Neural cell (in vitro differentiated cells): ENCODE measurements around the gene PTCH1. TPM values are rescaled to one million over a fixed set of nuclear protein-coding genes. Genes with fewer than 3 reads are reported as not detected.

ENCODE experiments used
- H2AFZ ChIP-seq: fragments of 200-600, 300-800 bp; sonication (generic), shearing (Covaris generic); 2 replicates; pipeline ENCODE4 v1.6.0; 2014; ENCODE audit warnings: low read depth, mild to moderate bottlenecking, antibody characterized with exemption, low read length, moderate library complexity
- H3F3A ChIP-seq: fragments of 200-600 bp; shearing (Covaris generic); 2 replicates; pipeline ENCODE4 v1.6.1; 2016; ENCODE audit warnings: mild to moderate bottlenecking, moderate library complexity, mixed read lengths, antibody characterized with exemption, low read length; ENCODE audit not compliant: insufficient read depth, poor library complexity, severe bottlenecking
- H3K27ac ChIP-seq: fragments of 200-600, 300-800 bp; sonication (generic), shearing (Covaris generic); 2 replicates; pipeline ENCODE4 v1.5.1; 2014; ENCODE audit warnings: mild to moderate bottlenecking, low read length, moderate library complexity
- H3K27me3 ChIP-seq: fragments of 300-800, 200-600 bp; sonication (generic), shearing (Covaris generic); 2 replicates; pipeline ENCODE4 v1.6.0; 2014; ENCODE audit warnings: mild to moderate bottlenecking, low read depth, low read length, moderate library complexity; ENCODE audit not compliant: insufficient read depth
- H3K36me3 ChIP-seq: fragments of 300-800, 200-600 bp; sonication (generic), shearing (Covaris generic); 2 replicates; pipeline ENCODE4 v1.5.1; 2014; ENCODE audit warnings: mild to moderate bottlenecking, antibody characterized with exemption, low read length, moderate library complexity; ENCODE audit not compliant: insufficient read depth
- H3K4me2 ChIP-seq: fragments of 300-800, 200-600 bp; sonication (generic), shearing (Covaris generic); 2 replicates; pipeline ENCODE4 v1.6.0; 2014; ENCODE audit warnings: mild to moderate bottlenecking, low read length
- H3K4me3 ChIP-seq: fragments of 300-800, 200-600 bp; sonication (generic), shearing (Covaris generic); 2 replicates; pipeline ENCODE4 v1.5.1; 2014; ENCODE audit warnings: mild to moderate bottlenecking, low read length, moderate library complexity
- H3K79me2 ChIP-seq: fragments of 200-600 bp; shearing (Covaris generic); replicated peaks from 2 replicates; pipeline ENCODE4 v1.6.0; 2014; ENCODE audit warnings: mild to moderate bottlenecking, low read length, moderate library complexity; ENCODE audit not compliant: insufficient read depth
- H3K9ac ChIP-seq: fragments of 300-800, 200-600 bp; sonication (generic), shearing (Covaris generic); 2 replicates; pipeline ENCODE4 v1.6.1; 2016; ENCODE audit warnings: mild to moderate bottlenecking, low read length, mixed read lengths
- H3K9me2 ChIP-seq: fragments of 200-600 bp; shearing (Covaris generic); 2 replicates; pipeline ENCODE4 v1.6.1; 2016; ENCODE audit warnings: mild to moderate bottlenecking, low read length, mixed read lengths; ENCODE audit not compliant: insufficient read depth
- H3K9me3 ChIP-seq: fragments of 200-600, 300-800 bp; sonication (generic), shearing (Covaris generic); 2 replicates; pipeline ENCODE4 v1.6.1; 2016; ENCODE audit warnings: mild to moderate bottlenecking, mixed run types, low read length, moderate library complexity, mixed read lengths
- H4K20me1 ChIP-seq: fragments of 200-600 bp; shearing (Covaris generic); 2 replicates; pipeline ENCODE4 v1.6.1; 2016; ENCODE audit warnings: mild to moderate bottlenecking, mixed run types; ENCODE audit not compliant: insufficient read depth
- EP300 ChIP-seq: fragments of 450-650 bp; conservative IDR thresholded peaks from 2 replicates; pipeline ENCODE4 v1.6.1; 2014; ENCODE audit warnings: antibody characterized with exemption, mild to moderate bottlenecking, moderate library complexity; ENCODE audit not compliant: poor library complexity, severe bottlenecking
- EZH2 ChIP-seq: fragments of 200-600, 300-800 bp; shearing (Covaris generic), sonication (generic); IDR thresholded peaks from 2 replicates; pipeline ENCODE4 v1.6.1; 2014; ENCODE audit warnings: antibody characterized with exemption, low read length, borderline replicate concordance, mild to moderate bottlenecking; ENCODE audit not compliant: insufficient read depth, poor library complexity, severe bottlenecking
- MXI1 ChIP-seq: fragments of 450-650 bp; conservative IDR thresholded peaks from 2 replicates; pipeline ENCODE4 v1.6.1; 2014; ENCODE audit warnings: antibody characterized with exemption, mild to moderate bottlenecking; ENCODE audit not compliant: poor library complexity, severe bottlenecking
- POLR2AphosphoS5 ChIP-seq: IDR thresholded peaks from 2 replicates; pipeline ENCODE4 v1.6.1; 2012
- RAD21 ChIP-seq: fragments of 450-650 bp; conservative IDR thresholded peaks from 2 replicates; pipeline ENCODE4 v1.6.1; 2014; ENCODE audit warnings: antibody characterized with exemption, mild to moderate bottlenecking, moderate library complexity
- SMC3 ChIP-seq: fragments of 450-650 bp; conservative IDR thresholded peaks from 2 replicates; pipeline ENCODE4 v1.6.1; 2014; ENCODE audit warnings: antibody characterized with exemption, mild to moderate bottlenecking, moderate library complexity; ENCODE audit not compliant: poor library complexity
- TAF1 ChIP-seq: IDR thresholded peaks from 2 replicates; pipeline ENCODE4 v1.6.1; 2012; ENCODE audit warnings: low read depth
- polyA plus RNA-seq: library from polyadenylated mRNA; depleted of rRNA; stranded (reverse); fragments of >200 nt; gene quantifications from 2 replicates; pipeline ENCODE4 v1.2.3, GENCODE V29; 2014
- TF ChIP-seq, protein P1 (sequence below): fragments of 450-650 bp; IDR thresholded peaks from 2 replicates; pipeline ENCODE4 v1.5.1; 2014; ENCODE audit warnings: antibody characterized with exemption, mild to moderate bottlenecking, moderate library complexity; ENCODE audit not compliant: poor library complexity, severe bottlenecking
- TF ChIP-seq, protein P2 (sequence below): IDR thresholded peaks from 2 replicates; pipeline ENCODE4 v1.6.1; 2012; ENCODE audit warnings: borderline replicate concordance

The PTCH1 gene
- polyA plus RNA-seq, 1 donor from 2014 or later: 15.6 TPM

DNA sequence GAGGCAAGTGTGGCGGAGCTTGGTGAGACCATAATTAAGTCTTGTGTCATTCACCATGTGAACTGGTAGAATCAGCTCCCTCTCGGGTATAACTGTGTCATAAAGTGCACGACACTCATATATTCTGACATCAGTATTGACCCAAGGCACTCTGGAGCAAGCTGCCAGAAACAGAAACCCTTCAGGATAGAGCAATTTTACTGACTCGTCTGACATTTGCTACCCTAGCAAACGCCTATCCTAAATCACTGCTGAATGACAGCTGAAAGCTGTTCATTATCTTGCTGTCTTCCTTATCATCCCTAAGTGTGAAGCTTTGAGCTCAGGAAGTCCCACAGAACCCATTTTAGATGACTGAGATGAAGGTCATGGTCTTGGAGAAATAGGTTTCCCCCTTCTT is 27.8 kb downstream of the PTCH1 start:
- peak; percentile 98 for TF ChIP-seq EP300
- TF ChIP-seq, protein P1, sequence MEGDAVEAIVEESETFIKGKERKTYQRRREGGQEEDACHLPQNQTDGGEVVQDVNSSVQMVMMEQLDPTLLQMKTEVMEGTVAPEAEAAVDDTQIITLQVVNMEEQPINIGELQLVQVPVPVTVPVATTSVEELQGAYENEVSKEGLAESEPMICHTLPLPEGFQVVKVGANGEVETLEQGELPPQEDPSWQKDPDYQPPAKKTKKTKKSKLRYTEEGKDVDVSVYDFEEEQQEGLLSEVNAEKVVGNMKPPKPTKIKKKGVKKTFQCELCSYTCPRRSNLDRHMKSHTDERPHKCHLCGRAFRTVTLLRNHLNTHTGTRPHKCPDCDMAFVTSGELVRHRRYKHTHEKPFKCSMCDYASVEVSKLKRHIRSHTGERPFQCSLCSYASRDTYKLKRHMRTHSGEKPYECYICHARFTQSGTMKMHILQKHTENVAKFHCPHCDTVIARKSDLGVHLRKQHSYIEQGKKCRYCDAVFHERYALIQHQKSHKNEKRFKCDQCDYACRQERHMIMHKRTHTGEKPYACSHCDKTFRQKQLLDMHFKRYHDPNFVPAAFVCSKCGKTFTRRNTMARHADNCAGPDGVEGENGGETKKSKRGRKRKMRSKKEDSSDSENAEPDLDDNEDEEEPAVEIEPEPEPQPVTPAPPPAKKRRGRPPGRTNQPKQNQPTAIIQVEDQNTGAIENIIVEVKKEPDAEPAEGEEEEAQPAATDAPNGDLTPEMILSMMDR: no peak
- no peak for TF ChIP-seq MXI1
- TF ChIP-seq TAF1: no peak
- peak; percentile 27 for TF ChIP-seq SMC3
- TF ChIP-seq, protein P2, sequence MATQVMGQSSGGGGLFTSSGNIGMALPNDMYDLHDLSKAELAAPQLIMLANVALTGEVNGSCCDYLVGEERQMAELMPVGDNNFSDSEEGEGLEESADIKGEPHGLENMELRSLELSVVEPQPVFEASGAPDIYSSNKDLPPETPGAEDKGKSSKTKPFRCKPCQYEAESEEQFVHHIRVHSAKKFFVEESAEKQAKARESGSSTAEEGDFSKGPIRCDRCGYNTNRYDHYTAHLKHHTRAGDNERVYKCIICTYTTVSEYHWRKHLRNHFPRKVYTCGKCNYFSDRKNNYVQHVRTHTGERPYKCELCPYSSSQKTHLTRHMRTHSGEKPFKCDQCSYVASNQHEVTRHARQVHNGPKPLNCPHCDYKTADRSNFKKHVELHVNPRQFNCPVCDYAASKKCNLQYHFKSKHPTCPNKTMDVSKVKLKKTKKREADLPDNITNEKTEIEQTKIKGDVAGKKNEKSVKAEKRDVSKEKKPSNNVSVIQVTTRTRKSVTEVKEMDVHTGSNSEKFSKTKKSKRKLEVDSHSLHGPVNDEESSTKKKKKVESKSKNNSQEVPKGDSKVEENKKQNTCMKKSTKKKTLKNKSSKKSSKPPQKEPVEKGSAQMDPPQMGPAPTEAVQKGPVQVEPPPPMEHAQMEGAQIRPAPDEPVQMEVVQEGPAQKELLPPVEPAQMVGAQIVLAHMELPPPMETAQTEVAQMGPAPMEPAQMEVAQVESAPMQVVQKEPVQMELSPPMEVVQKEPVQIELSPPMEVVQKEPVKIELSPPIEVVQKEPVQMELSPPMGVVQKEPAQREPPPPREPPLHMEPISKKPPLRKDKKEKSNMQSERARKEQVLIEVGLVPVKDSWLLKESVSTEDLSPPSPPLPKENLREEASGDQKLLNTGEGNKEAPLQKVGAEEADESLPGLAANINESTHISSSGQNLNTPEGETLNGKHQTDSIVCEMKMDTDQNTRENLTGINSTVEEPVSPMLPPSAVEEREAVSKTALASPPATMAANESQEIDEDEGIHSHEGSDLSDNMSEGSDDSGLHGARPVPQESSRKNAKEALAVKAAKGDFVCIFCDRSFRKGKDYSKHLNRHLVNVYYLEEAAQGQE: no peak
- no peak for TF ChIP-seq RAD21
- peak; percentile 70 for TF ChIP-seq POLR2AphosphoS5
- TF ChIP-seq EZH2: no peak
- peaks cover 89% of the 10 kb centered on the region for H3K79me2 ChIP-seq
- H3K36me3 ChIP-seq: peaks cover 8% of the 10 kb centered on the region

DNA sequence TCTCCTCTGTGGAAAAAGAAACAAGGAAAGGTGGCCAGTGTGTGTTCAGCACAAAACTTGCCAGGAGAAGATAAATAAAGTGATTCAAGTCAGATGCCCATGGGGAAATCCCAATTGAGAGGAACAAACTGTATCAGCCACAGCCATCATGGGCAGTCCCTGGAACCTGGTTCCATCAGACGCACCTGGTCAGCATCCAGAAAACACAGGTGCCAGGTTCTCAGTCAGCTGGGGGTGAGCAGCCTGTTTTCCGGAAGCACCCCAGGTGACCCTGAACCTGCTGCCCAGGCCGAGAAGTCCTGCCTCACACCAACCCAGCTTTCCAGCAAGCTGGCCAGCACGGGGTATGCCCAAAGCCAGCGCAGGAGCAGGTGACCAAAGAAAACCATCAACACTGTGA is 30.5 kb downstream of the PTCH1 start:
- Histone ChIP-seq H3K27ac (peak overlapping the region; percentile 2), H3K27me3 (no peaks in the 10 kb centered on the region), H3K4me2 (no peak overlapping the region), H3K79me2 (peaks cover 87% of the 10 kb centered on the region), H2AFZ (no peak overlapping the region), H3K36me3 (peaks cover 7% of the 10 kb centered on the region), H3F3A (peaks cover 3% of the 10 kb centered on the region), H3K4me3 (no peak overlapping the region), H3K9me2 (no peaks in the 10 kb centered on the region), H3K9me3 (no peaks in the 10 kb centered on the region), H3K9ac (no peak overlapping the region), H4K20me1 (no peaks in the 10 kb centered on the region)
- TF ChIP-seq MXI1 (no peak), EZH2 (no peak), TAF1 (no peak), RAD21 (no peak), EP300 (no peak), SMC3 (no peak), POLR2AphosphoS5 (no peak)
- TF ChIP-seq, protein P2: no peak

More for the DNA sequence above, 27.8 kb downstream of the PTCH1 start:
- H3K4me2 ChIP-seq: peak overlapping the region; percentile 12
- H2AFZ ChIP-seq: no peak overlapping the region
- no peaks in the 10 kb centered on the region for H4K20me1 ChIP-seq
- peak overlapping the region; percentile 59 for H3K9ac ChIP-seq
- peak overlapping the region; percentile 93 for H3K27ac ChIP-seq
- no peaks in the 10 kb centered on the region for H3K9me2 ChIP-seq
- no peaks in the 10 kb centered on the region for H3K27me3 ChIP-seq
- peaks cover 3% of the 10 kb centered on the region for H3F3A ChIP-seq
- H3K4me3 ChIP-seq: peak overlapping the region; percentile 44
- H3K9me3 ChIP-seq: no peaks in the 10 kb centered on the region
